ENCODE data around the gene SUGCT.

The SUGCT gene

GRCh38 chr7:40784176-40784575 is 649.4 kb downstream of the SUGCT start:
- no peak for DNase-seq (ENCODE audit: low read depth)
- no peak for TF ChIP-seq CTCF (IDR thresholded peaks at IDR 0.05; ENCODE audit: control insufficient read depth, extremely low read depth, insufficient read depth)

GRCh38 chr7:40786909-40787308 is 652.1 kb downstream of the SUGCT start:
- TF ChIP-seq CTCF (IDR thresholded peaks at IDR 0.05; ENCODE audit: control insufficient read depth, extremely low read depth, insufficient read depth), result no peak
- no peak overlapping the region for H3K4me3 ChIP-seq (ENCODE audit: low read depth, low read length)
- no peak for DNase-seq (ENCODE audit: low read depth)

More at GRCh38 chr7:40784176-40784575, 649.4 kb downstream of the SUGCT start:
- H3K4me3 ChIP-seq (ENCODE audit: low read depth, low read length), result no peak overlapping the region

GRCh38 chr7:40793132-40793531 is 658.3 kb downstream of the SUGCT start:
- no peak for DNase-seq (ENCODE audit: low read depth)
- no peak for TF ChIP-seq CTCF (IDR thresholded peaks at IDR 0.05; ENCODE audit: control insufficient read depth, extremely low read depth, insufficient read depth)

GRCh38 chr7:40795607-40796006 is 660.8 kb downstream of the SUGCT start:
- no peak overlapping the region for H3K4me3 ChIP-seq (ENCODE audit: low read depth, low read length)
- no peak for TF ChIP-seq CTCF (IDR thresholded peaks at IDR 0.05; ENCODE audit: control insufficient read depth, extremely low read depth, insufficient read depth)
- DNase-seq (ENCODE audit: low read depth), result no peak

More at GRCh38 chr7:40793132-40793531, 658.3 kb downstream of the SUGCT start:
- H3K4me3 ChIP-seq (ENCODE audit: low read depth, low read length), result no peak overlapping the region

- DNase-seq (ENCODE audit: low read depth), result no peak
- no peak for TF ChIP-seq CTCF (IDR thresholded peaks at IDR 0.05; ENCODE audit: control insufficient read depth, extremely low read depth, insufficient read depth)
- H3K4me3 ChIP-seq (ENCODE audit: low read depth, low read length), result no peak overlapping the region
Measured at GRCh38 chr7:40796723-40797122, 661.9 kb downstream of the SUGCT start.

- DNase-seq (ENCODE audit: low read depth), result no peak
- no peak overlapping the region for H3K4me3 ChIP-seq (ENCODE audit: low read depth, low read length)
- no peak for TF ChIP-seq CTCF (IDR thresholded peaks at IDR 0.05; ENCODE audit: control insufficient read depth, extremely low read depth, insufficient read depth)
Measured at GRCh38 chr7:40798613-40799012, 663.8 kb downstream of the SUGCT start.

All from LNCaP clone FGC (cell line).